HG03060 (cell line): ENCODE measurements around the gene CERK.

Experiments
- ATAC-seq: cut with Tn5 transposase; IDR thresholded peaks from one replicate; pipeline ENCODE4 v1.9.1; 2021; ENCODE audit warnings: low read depth, moderate number of reproducible peaks; ENCODE audit not compliant: unreplicated experiment

Gene CERK

GRCh38 chr22:46706060-46706459, 32.0 kb downstream of the CERK start:
- no peak for ATAC-seq

GRCh38 chr22:46703996-46704370, 34.1 kb downstream of the CERK start:
- ATAC-seq: no peak

- no peak for ATAC-seq
Observed at GRCh38 chr22:46703171-46703995, 34.7 kb downstream of the CERK start.

GRCh38 chr22:46701262-46701661, 36.8 kb downstream of the CERK start:
- no peak for ATAC-seq

- no peak for ATAC-seq
Observed at GRCh38 chr22:46699091-46699490, 39.0 kb downstream of the CERK start.

GRCh38 chr22:46697811-46698515, 40.1 kb downstream of the CERK start:
- no peak for ATAC-seq

- ATAC-seq: no peak
Observed at GRCh38 chr22:46696614-46697013, 41.4 kb downstream of the CERK start.

GRCh38 chr22:46696229-46696518, 41.9 kb downstream of the CERK start:
- no peak for ATAC-seq

GRCh38 chr22:46695346-46696228, 42.5 kb downstream of the CERK start:
- ATAC-seq: no peak

GRCh38 chr22:46694416-46695170, 43.5 kb downstream of the CERK start:
- ATAC-seq: no peak

- no peak for ATAC-seq
Observed at GRCh38 chr22:46693634-46694415, 44.2 kb downstream of the CERK start.

- no peak for ATAC-seq
Observed at GRCh38 chr22:46691571-46691970, 46.5 kb downstream of the CERK start.

GRCh38 chr22:46690146-46690545, 47.9 kb downstream of the CERK start:
- no peak for ATAC-seq

GRCh38 chr22:46688949-46689348, 49.1 kb downstream of the CERK start:
- no peak for ATAC-seq

- ATAC-seq: no peak
Observed at GRCh38 chr22:46687460-46687859, 50.6 kb downstream of the CERK start.

- ATAC-seq: no peak
Observed at GRCh38 chr22:46687048-46687444, 51.0 kb downstream of the CERK start.

- no peak for ATAC-seq
Observed at GRCh38 chr22:46686221-46687047, 51.6 kb downstream of the CERK start.

GRCh38 chr22:46684706-46685105, 53.3 kb downstream of the CERK start:
- ATAC-seq: no peak
